GM21447 (cell line): ENCODE measurements around the gene CD300LF.

ENCODE experiments used
- ATAC-seq: cut with Tn5 transposase; IDR thresholded peaks from one replicate; pipeline ENCODE4 v1.9.1; 2021; ENCODE audit not compliant: unreplicated experiment

The CD300LF gene

GRCh38 chr17:74645010-74645409 lies 67.7 kb downstream of the CD300LF start:
- ATAC-seq: no peak

- ATAC-seq: no peak
Observed at GRCh38 chr17:74644419-74644818, 68.3 kb downstream of the CD300LF start.
